ENCODE data around the gene REEP3. TPM values are rescaled to one million over a fixed set of nuclear protein-coding genes. Genes with fewer than 3 reads are reported as not detected.

Gene REEP3
- total RNA-seq, 4 donors from 2014 or later, result 23.9 to 50.1 (median 36.7) TPM

DNA sequence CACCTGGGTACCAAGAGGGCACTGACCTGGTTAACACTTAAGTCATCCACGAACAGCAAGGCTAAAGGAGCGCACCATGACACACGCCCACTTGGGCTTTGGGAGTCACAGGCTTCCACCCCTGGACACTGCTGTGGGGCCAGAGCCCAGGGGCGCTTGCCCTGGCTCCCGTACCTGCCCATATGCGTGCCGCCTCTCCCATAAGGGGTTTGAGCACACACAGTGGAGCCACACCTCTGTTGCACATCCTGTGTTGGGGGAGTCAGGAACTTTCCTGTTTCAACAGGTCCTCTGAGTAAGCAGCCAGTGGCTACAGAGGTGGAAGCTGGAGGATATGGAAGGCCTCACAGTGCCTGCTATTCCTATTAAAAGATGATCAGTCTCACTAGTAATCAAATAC lies 152.0 kb downstream of the REEP3 start:
- H3K4me1 ChIP-seq, result peaks cover 0 to 16% (median 11%) of the 10 kb centered on the region in 4 donors
- in situ Hi-C loops (cut with MboI; ENCODE audit: low pct_ligation_motif_present in 1 of 4, low pct_unique_long_range_greater_than_20kb in 1 of 4, low sequenced_read_pairs in 3 of 4), result no loop called here
- no peaks in the 10 kb centered on the region for H3K9me3 ChIP-seq
- no peak for DNase-seq
- H3K27me3 ChIP-seq, result no peaks in the 10 kb centered on the region
- no peaks in the 10 kb centered on the region for H3K36me3 ChIP-seq
- intact Hi-C loops (cut with DNase I; ENCODE audit: low total_unique reads), result no loop called here
- WGBS, 2 donors (ENCODE audit: low coverage in 1 of 2), result 88% methylated on average over 7 of the region's 7 CpGs; no CpG with 5 or more reads in 1 of the 2 donors
- no peak overlapping the region for H3K4me3 ChIP-seq
- no peak for TF ChIP-seq POLR2A (IDR thresholded peaks at IDR 0.05)
- no peak overlapping the region for H3K27ac ChIP-seq

DNA sequence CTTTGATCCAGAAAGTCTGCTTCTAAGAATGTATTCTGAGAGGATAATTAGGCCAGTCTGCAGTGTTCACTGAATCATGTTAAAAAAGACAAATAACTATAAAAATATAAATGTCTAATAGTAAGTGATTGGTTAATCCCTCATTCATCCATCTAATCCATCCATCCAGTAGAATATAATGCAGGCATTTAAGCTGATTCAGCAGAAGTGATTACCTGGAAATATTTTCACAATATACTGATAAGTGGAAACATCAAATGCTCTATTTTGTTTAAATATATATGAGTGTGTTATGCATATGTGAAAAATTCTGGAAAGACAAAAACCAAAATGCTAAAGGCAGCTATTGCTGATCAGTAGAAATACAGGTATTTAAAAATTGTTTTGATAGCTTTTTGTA lies 152.6 kb downstream of the REEP3 start:
- in situ Hi-C loops (cut with MboI; ENCODE audit: low pct_ligation_motif_present in 1 of 4, low pct_unique_long_range_greater_than_20kb in 1 of 4, low sequenced_read_pairs in 3 of 4), result no loop called here
- intact Hi-C loops (cut with DNase I; ENCODE audit: low total_unique reads), result no loop called here
- no peak overlapping the region for H3K27ac ChIP-seq
- no peaks in the 10 kb centered on the region for H3K27me3 ChIP-seq
- H3K4me1 ChIP-seq, result peaks cover 0 to 16% (median 11%) of the 10 kb centered on the region in 4 donors
- no peak overlapping the region for H3K4me3 ChIP-seq
- no peak for DNase-seq
- H3K36me3 ChIP-seq, result no peaks in the 10 kb centered on the region
- TF ChIP-seq POLR2AphosphoS5 (IDR thresholded peaks at IDR 0.05) (no peak), EP300 (IDR thresholded peaks at IDR 0.05; ENCODE audit: low read depth) (no peak), POLR2A (IDR thresholded peaks at IDR 0.05) (no peak)
- TF ChIP-seq, protein P1, sequence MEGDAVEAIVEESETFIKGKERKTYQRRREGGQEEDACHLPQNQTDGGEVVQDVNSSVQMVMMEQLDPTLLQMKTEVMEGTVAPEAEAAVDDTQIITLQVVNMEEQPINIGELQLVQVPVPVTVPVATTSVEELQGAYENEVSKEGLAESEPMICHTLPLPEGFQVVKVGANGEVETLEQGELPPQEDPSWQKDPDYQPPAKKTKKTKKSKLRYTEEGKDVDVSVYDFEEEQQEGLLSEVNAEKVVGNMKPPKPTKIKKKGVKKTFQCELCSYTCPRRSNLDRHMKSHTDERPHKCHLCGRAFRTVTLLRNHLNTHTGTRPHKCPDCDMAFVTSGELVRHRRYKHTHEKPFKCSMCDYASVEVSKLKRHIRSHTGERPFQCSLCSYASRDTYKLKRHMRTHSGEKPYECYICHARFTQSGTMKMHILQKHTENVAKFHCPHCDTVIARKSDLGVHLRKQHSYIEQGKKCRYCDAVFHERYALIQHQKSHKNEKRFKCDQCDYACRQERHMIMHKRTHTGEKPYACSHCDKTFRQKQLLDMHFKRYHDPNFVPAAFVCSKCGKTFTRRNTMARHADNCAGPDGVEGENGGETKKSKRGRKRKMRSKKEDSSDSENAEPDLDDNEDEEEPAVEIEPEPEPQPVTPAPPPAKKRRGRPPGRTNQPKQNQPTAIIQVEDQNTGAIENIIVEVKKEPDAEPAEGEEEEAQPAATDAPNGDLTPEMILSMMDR (IDR thresholded peaks at IDR 0.05), result no peak
- H3K9me3 ChIP-seq, result no peaks in the 10 kb centered on the region

Small RNA genes within 50 kb of the gene (small RNA-seq; reads per million reads assigned to genes)
- gene AC022022.1, result 0 reads per million in 4 donors

Other genes starting within 250 kb of the REEP3 start
- 100 to 1,000 TPM in 1 of 4 donors, 10 to 100 TPM in 3; 56.7 to 128 (median 78.9) TPM for gene JMJD1C, start 55.4 kb upstream of the REEP3 start, total RNA-seq

Measured in transverse colon (tissue), 4 donors.